ELR (cell line): ENCODE results near the gene GOLIM4.
A peak's percentile ranks its signal among the peaks of the same experiment; 100 is the strongest.
"Not testable (repeated sequence)": the region's sequence is repeated elsewhere in the genome, so short reads cannot be mapped to it uniquely, and the experiment has no call there.

Source experiments
- DNase-seq: peaks from one replicate; pipeline ENCODE4 v3.0.0-alpha.2; 2015; ENCODE audit warnings: low read depth

GOLIM4 gene

GRCh38 chr3:168095611-168096209 is at the start of gene GOLIM4:
TSS of gene GOLIM4 (minus strand) at chr3:168095924. CDS start at chr3:168095285, 639 bp downstream.
- DNase-seq, result peak; percentile 98

GRCh38 chr3:168141405-168141998 is 45.8 kb upstream of the GOLIM4 start:
- no peak for DNase-seq

GRCh38 chr3:168139947-168140346 is 44.2 kb upstream of the GOLIM4 start:
- DNase-seq, result no peak

GRCh38 chr3:168138421-168138820 is 42.7 kb upstream of the GOLIM4 start:
- no peak for DNase-seq

- DNase-seq, result no peak
These were observed 39.2 kb upstream of the GOLIM4 start for GRCh38 chr3:168134931-168135330.

- DNase-seq, result not testable (repeated sequence)
These were observed 34.5 kb upstream of the GOLIM4 start for GRCh38 chr3:168130250-168130649.

GRCh38 chr3:168128463-168128862 is 32.7 kb upstream of the GOLIM4 start:
- not testable (repeated sequence) for DNase-seq

GRCh38 chr3:168127466-168127865 is 31.7 kb upstream of the GOLIM4 start:
- DNase-seq, result no peak

- DNase-seq, result no peak
These were observed 29.1 kb upstream of the GOLIM4 start for GRCh38 chr3:168124791-168125190.

- no peak for DNase-seq
These were observed 28.6 kb upstream of the GOLIM4 start for GRCh38 chr3:168124291-168124690.

- no peak for DNase-seq
These were observed 27.8 kb upstream of the GOLIM4 start for GRCh38 chr3:168123201-168124176.

- DNase-seq, result no peak
These were observed 25.7 kb upstream of the GOLIM4 start for GRCh38 chr3:168121184-168122017.

- DNase-seq, result peak; percentile 53
These were observed 22.2 kb upstream of the GOLIM4 start for GRCh38 chr3:168117853-168118313.

- no peak for DNase-seq
These were observed 21.3 kb upstream of the GOLIM4 start for GRCh38 chr3:168117059-168117458.

- DNase-seq, result no peak
These were observed 20.6 kb upstream of the GOLIM4 start for GRCh38 chr3:168116279-168116678.

- no peak for DNase-seq
These were observed 18.1 kb upstream of the GOLIM4 start for GRCh38 chr3:168113848-168114247.

GRCh38 chr3:168112894-168113293 is 17.2 kb upstream of the GOLIM4 start:
- no peak for DNase-seq

- DNase-seq, result no peak
These were observed 8.6 kb upstream of the GOLIM4 start for GRCh38 chr3:168104361-168104760.

GRCh38 chr3:168102735-168103410 is 7.1 kb upstream of the GOLIM4 start:
- no peak for DNase-seq

- DNase-seq, result peak; percentile 77
These were observed 5.2 kb upstream of the GOLIM4 start for GRCh38 chr3:168100777-168101492.

- DNase-seq, result no peak
These were observed 1.7 kb upstream of the GOLIM4 start for GRCh38 chr3:168097381-168097780.
